Stimulated activated effector memory CD8-positive, alpha-beta T cell treated with anti-CD3 and anti-CD28 coated beads, Interleukin-12 subunit alpha, Interleukin-12 subunit beta, amount 100 ng/mL, for 72 hours (primary cell): ENCODE data around the gene UBASH3A.

Experiments
- ATAC-seq: fragments of 150-1000 bp; cut with Tn5 transposase; 2 replicates; pipeline ENCODE4 v1.10.0; 2021
- DNase-seq, 2 donors: peaks; one replicate each; pipeline ENCODE4 v3.0.0; 2021 to 2022; ENCODE audit warnings: low spot score in 2 of 2
- H3K27ac Mint-ChIP-seq: one replicate; pipeline ENCODE4 v1.8.0; 2022; ENCODE audit warnings: mild to moderate bottlenecking, mixed read lengths
- H3K36me3 Mint-ChIP-seq: one replicate; pipeline ENCODE4 v1.8.0; 2022; ENCODE audit warnings: mild to moderate bottlenecking, mixed read lengths
- H3K4me1 Mint-ChIP-seq: one replicate; pipeline ENCODE4 v1.8.0; 2022; ENCODE audit warnings: mixed read lengths
- H3K4me3 Mint-ChIP-seq: one replicate; pipeline ENCODE4 v1.8.0; 2022; ENCODE audit warnings: mild to moderate bottlenecking, mixed read lengths
- H3K9me3 Mint-ChIP-seq: one replicate; pipeline ENCODE4 v1.8.0; 2022; ENCODE audit warnings: mixed read lengths

The UBASH3A gene

DNA sequence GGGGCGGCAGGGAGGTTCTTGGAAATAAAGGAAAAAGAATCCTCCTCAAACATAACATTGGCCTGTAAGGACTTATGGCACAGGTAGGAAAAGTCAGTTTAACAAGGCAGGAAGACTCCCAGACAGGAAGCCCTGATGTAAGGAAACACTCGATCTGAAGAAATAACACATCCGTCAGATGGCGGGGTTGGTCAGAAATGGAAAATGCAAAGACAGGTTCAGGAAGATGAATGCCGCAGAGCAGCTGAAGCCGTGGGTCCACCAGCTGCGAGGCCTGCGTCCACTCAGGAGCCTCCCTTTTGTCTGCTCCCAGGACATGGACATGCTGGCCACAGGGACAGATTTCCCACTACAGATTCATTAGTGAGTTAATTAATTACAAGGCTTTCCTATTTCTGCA is 88.5 kb downstream of the UBASH3A start:
- DNase-seq (no peak), ATAC-seq (no peak)
- Mint-ChIP-seq H3K4me3 (no peak overlapping the region), H3K36me3 (no peaks in the 10 kb centered on the region), H3K4me1 (peaks cover 15% of the 10 kb centered on the region), H3K9me3 (no peaks in the 10 kb centered on the region), H3K27ac (no peak overlapping the region)

DNA sequence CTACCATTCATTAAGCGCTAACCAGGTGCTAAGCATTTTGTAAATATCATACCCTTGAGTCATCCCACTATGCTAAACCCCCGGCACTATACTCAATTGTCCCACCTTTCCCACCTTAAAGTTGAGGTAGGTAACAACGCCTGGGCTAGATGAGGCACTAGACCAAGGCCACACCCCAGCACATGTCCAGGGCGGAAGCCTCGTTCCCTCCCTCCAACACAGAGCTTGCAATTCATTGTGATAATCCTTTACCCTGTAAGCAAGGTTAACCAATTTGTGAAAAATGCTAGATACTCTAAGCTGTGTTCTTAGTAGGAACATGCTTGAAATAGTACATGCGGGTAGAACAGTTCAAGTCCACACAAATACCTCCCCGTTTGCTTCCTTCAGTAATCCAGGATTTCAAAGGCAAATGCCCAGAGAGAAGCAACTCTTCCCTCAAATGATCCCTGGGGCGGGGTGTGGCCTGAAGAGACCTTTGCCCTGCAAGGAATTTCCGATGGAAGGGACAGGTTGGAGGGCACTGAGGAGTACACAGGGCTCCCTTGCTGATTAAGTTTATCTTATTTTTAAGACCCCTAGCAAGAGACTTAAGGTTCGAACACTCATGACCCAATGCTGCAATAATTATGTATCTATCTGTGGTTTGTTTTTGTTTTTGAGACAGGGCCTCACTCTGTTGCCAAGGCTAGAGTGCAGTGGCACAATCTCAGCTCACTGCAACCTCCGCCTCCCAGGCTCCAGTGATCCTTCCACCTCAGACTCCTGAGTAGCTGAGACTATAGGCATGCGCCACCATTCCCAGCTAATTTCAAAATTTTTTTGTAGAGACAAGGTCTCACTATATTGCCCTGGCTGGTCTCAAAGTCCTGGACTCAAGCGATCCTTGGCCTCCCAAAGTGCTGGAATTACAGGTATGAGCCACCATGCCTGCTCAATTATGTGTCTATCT is 89.7 kb downstream of the UBASH3A start:
- DNase-seq (no peak), ATAC-seq (no peak)
- Mint-ChIP-seq H3K36me3 (no peaks in the 10 kb centered on the region), H3K9me3 (no peaks in the 10 kb centered on the region), H3K27ac (no peak overlapping the region), H3K4me1 (peaks cover 16% of the 10 kb centered on the region), H3K4me3 (no peak overlapping the region)

- peaks cover 16% of the 10 kb centered on the region for H3K4me1 Mint-ChIP-seq
- DNase-seq (no peak), ATAC-seq (no peak)
- H3K9me3 Mint-ChIP-seq = no peaks in the 10 kb centered on the region
- peak overlapping the region; percentile 88 for H3K4me3 Mint-ChIP-seq
- H3K27ac Mint-ChIP-seq = no peak overlapping the region
- no peaks in the 10 kb centered on the region for H3K36me3 Mint-ChIP-seq
These were observed 91.3 kb downstream of the UBASH3A start for GRCh38 chr21:42495027-42495426.

DNA sequence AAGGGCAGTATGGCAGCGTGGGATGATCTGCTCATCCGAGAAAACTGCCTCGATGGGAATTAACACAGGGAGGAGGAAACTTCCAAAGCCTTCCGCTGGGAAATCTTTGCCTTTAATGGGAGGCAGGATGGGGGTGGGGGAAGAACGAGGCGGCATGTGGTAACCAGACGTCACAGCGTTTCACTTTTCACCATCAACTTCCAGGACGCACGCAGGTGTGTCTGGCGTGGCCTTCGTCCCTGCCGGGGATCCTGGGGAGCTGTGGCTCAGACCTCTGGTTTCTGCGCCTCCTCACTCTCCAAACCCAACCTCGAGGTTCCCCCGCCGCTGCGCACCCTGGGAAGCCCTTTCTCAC is 92.0 kb downstream of the UBASH3A start:
- H3K27ac Mint-ChIP-seq = peak overlapping the region; percentile 91
- H3K9me3 Mint-ChIP-seq = no peaks in the 10 kb centered on the region
- H3K36me3 Mint-ChIP-seq = no peaks in the 10 kb centered on the region
- ATAC-seq (no peak), DNase-seq (no peak)
- peaks cover 16% of the 10 kb centered on the region for H3K4me1 Mint-ChIP-seq
- peak overlapping the region; percentile 88 for H3K4me3 Mint-ChIP-seq

DNA sequence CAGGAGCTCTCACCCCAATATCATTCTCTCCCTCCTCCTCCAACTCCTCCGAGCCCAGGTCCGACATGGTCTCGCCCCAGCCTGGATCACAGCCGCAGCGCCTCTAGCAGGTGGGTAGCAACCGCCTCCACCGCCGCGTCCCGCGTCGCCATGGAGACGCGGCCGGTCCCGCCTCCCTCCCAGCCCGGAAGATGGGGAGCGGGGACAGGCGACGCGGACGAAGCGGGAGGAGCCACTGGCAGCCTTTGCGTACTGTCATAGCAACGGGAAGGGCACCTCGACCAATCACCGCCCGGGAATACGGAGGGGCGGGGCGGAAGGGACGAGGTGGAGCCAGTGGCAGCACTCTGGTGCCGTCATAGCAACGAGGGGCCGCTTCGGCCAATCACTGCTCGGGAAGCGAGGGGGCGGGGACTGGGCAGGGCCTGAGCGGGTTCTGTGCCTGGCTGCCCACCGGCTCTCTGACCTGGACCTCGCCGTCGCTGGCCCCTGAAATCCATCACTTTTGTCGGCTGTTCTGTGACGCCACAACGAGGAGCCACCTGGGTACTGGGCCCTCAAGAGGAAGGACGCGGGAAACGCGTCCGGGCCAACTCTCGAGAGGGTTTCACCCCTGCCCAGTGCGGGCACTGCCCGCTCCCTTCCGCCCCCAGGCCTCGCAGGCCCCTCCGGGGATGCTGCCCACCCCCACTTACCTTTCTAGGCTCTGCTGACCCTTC is 92.6 kb downstream of the UBASH3A start, which contains the start of gene RSPH1:
Gene RSPH1, minus strand, starts transcription at position 105 of the 719 bp plus-strand sequence. Its CDS starts 38 bp downstream, at position 67.
- H3K4me1 Mint-ChIP-seq = peaks cover 16% of the 10 kb centered on the region
- ATAC-seq (peak; percentile 99), DNase-seq (peak; percentile 95 to 99)
- H3K9me3 Mint-ChIP-seq = no peaks in the 10 kb centered on the region
- H3K27ac Mint-ChIP-seq = peak within 1 kb of the TSS; percentile 91
- peak within 1 kb of the TSS; percentile 88 for H3K4me3 Mint-ChIP-seq
- no peaks in the 10 kb centered on the region for H3K36me3 Mint-ChIP-seq

DNA sequence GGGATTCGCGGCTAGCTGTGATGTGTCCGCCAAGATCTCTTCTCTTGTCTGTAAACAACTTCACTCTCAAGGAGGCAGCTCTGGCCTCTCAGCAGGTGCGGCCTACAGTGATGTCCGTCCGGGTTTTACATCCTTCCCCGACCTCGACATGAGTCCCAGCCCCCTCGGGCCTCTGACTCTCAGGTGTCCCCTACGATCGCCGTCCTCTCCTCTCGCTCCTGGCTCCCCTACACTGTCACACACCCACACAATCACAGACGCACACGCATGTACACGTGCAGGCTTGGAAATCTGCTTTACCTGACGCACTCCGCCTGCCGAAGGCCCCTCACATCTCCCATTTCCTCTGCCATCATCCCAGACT is 93.1 kb downstream of the UBASH3A start:
- no peak for ATAC-seq
- peak overlapping the region; percentile 91 for H3K27ac Mint-ChIP-seq
- no peaks in the 10 kb centered on the region for H3K36me3 Mint-ChIP-seq
- peak overlapping the region; percentile 88 for H3K4me3 Mint-ChIP-seq
- peaks cover 16% of the 10 kb centered on the region for H3K4me1 Mint-ChIP-seq
- DNase-seq = no peak
- H3K9me3 Mint-ChIP-seq = no peaks in the 10 kb centered on the region
